ENCODE results near the gene FNDC5.

The FNDC5 gene

DNA sequence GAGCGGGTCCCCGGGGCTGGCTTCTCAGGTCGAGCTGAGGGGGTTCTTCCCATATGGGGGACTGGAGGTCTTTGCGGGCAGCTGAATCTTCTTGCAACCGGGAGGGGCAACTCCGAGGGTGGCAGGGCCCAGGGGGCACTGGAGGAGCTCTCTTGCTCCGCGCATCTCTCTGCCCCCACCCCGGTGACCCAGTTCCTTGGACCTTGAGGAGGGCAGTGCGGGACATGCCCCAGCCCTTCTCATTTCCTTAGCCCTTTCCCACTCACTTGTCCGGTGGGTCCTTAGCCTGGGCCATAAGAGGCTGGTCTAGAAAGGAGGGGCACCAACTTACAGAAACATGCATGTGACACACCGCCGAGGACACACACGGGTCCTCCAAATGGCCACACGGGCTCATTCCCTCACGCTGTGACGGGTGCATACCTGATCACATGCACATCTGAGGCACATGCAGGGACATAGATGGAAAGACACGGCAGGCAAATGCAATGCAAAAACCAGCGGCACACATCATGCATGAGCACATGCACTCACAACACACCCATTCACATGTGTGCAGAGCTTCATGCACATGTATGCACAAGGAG lies 16.2 kb upstream of the FNDC5 start:
- DNase-seq (ENCODE audit: insufficient read length, low spot score) (no peak), FAIRE-seq (no peak)
- TF ChIP-seq, protein P1, sequence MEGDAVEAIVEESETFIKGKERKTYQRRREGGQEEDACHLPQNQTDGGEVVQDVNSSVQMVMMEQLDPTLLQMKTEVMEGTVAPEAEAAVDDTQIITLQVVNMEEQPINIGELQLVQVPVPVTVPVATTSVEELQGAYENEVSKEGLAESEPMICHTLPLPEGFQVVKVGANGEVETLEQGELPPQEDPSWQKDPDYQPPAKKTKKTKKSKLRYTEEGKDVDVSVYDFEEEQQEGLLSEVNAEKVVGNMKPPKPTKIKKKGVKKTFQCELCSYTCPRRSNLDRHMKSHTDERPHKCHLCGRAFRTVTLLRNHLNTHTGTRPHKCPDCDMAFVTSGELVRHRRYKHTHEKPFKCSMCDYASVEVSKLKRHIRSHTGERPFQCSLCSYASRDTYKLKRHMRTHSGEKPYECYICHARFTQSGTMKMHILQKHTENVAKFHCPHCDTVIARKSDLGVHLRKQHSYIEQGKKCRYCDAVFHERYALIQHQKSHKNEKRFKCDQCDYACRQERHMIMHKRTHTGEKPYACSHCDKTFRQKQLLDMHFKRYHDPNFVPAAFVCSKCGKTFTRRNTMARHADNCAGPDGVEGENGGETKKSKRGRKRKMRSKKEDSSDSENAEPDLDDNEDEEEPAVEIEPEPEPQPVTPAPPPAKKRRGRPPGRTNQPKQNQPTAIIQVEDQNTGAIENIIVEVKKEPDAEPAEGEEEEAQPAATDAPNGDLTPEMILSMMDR (IDR thresholded peaks at IDR 0.05; ENCODE audit: insufficient read depth, missing control alignments): no peak

DNA sequence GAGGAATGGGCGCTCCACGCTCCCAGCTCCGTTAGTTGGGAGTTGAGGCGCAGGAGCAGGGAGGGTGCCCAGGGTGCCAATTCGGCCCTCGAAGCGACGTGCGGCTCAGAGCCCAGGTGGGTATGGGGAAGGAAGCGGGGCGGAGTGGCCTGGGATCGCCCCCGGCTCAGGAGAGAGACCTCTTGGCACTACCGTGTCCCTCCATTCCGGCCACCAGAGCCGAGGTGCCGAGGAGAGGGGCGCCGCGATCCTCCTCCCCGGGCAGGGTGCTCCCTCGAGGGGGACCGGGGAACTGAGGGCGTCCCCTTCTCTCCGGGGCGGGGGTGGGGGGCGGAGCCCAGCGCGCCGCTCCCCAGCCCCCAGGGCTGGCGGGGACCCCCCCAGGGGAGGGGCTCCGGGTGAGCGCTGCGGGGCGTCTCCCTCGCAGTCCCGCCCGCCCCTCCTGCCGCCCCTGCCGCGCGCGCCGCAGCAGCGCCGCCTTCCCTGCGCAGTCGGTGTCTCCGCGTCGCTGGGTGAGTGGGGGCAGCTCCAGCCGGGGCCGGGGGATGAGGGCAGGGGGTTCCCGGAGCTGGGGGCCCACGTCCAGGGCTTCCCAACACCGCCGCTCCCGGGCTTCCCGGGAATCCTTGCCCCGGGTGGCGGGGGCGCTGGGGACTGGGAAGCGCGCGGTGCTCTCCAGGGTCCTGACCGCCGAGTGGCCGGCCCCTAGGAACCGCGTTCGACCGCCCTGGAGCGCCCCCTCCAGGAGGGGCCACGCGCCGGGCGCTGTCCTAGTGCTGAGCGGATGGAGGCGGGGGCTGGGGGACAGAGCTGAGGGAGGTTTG lies 15.5 kb upstream of the FNDC5 start, which contains the start of gene HPCA:
TSS of gene HPCA (plus strand) at position 488 of the 824 bp plus-strand sequence. CDS start 2,408 bp downstream, outside the sequence.
- FAIRE-seq: no peak
- TF ChIP-seq, protein P1 (IDR thresholded peaks at IDR 0.05; ENCODE audit: insufficient read depth, missing control alignments): peak; percentile 53
- no peak for DNase-seq (ENCODE audit: insufficient read length, low spot score)

- no peak for FAIRE-seq
- no peak for DNase-seq (ENCODE audit: insufficient read length, low spot score)
These were observed 14.9 kb upstream of the FNDC5 start for GRCh38 chr1:32885676-32886003.

DNA sequence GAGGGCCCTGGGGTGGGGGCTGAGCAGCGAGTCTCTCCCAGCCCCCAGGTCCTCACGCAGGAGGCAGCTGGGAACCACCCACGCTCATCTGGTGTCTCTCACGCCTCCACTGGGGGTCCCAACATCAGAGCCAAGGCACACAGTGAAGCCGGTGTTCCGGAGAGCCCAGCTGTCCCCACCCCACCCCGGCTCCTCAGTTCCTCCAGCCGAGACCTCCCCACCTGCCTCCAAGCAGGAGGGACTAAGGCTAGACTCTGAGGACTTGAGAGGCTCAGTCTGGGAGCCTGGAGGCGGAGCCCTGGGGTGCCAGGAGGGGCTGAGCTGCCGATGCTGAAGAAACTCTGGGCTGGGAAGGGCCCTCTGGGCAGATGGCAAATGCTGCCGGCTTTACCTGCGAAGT lies 14.0 kb upstream of the FNDC5 start:
- TF ChIP-seq, protein P1 (IDR thresholded peaks at IDR 0.05; ENCODE audit: insufficient read depth, missing control alignments): no peak
- FAIRE-seq (no peak), DNase-seq (ENCODE audit: insufficient read length, low spot score) (no peak)

More at GRCh38 chr1:32885676-32886003, 14.9 kb upstream of the FNDC5 start:
- TF ChIP-seq, protein P1 (IDR thresholded peaks at IDR 0.05; ENCODE audit: insufficient read depth, missing control alignments): no peak

DNA sequence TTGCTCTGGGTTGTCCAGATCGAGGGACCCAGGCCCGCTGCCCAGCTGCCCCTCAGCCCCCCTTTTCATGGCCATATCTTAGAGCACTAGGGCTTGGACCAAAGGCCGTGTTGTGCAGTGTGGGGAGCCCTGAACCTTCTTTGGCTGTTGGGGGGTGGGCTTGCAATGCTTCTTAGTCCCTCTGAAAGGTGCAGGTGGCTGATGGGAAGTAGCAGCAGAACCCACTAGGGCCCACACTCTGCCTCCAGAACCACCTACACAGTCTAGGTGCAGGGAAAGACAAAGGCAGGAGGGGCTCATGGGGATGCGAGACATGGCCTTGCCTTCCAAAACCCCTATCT lies 13.3 kb upstream of the FNDC5 start:
- FAIRE-seq (no peak), DNase-seq (ENCODE audit: insufficient read length, low spot score) (no peak)
- TF ChIP-seq, protein P1 (IDR thresholded peaks at IDR 0.05; ENCODE audit: insufficient read depth, missing control alignments): no peak

GRCh38 chr1:32883338-32884031 lies 12.8 kb upstream of the FNDC5 start:
- FAIRE-seq: no peak
- DNase-seq (ENCODE audit: insufficient read length, low spot score): no peak
- TF ChIP-seq, protein P1 (IDR thresholded peaks at IDR 0.05; ENCODE audit: insufficient read depth, missing control alignments): no peak

Measured in D721Med (cell line).